Hematopoietic multipotent progenitor cell treated with erythropoietin and hydrocortisone succinate and interleukin-3 and kit ligand, for 8 days (in vitro differentiated cells): Measurements from ENCODE around the gene TTC33.
A peak's percentile ranks its signal among the peaks of the same experiment; 100 is the strongest.
"Not testable (repeated sequence)": the region's sequence is repeated elsewhere in the genome, so short reads cannot be mapped to it uniquely, and the experiment has no call there.

Experiments
- DNase-seq: peaks from one replicate; pipeline ENCODE4 v3.0.0-alpha.2; 2015

TTC33 gene

GRCh38 chr5:40716000-40716399, 39.8 kb downstream of the TTC33 start:
- no peak for DNase-seq

DNA sequence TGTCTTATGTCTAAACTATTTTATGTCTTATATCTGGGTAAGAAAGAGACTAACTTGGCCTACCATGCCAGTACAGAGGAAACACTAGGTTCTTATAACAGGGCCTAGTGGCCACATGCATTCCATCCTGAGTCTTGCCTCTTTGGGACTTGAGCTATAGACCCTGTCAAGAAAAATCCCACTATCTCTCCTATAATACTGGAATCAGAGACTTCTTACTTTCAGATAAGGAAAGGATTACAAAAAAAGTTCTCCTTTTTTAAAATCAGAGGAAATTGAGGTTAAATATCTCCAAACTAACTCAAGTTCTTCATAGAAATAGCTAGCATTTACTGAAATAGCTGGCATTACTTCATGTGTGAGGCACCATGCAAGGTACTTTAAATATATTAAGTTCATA, 41.8 kb downstream of the TTC33 start:
- DNase-seq: no peak

- DNase-seq: not testable (repeated sequence)
Observed at GRCh38 chr5:40710575-40710974, 45.2 kb downstream of the TTC33 start.

DNA sequence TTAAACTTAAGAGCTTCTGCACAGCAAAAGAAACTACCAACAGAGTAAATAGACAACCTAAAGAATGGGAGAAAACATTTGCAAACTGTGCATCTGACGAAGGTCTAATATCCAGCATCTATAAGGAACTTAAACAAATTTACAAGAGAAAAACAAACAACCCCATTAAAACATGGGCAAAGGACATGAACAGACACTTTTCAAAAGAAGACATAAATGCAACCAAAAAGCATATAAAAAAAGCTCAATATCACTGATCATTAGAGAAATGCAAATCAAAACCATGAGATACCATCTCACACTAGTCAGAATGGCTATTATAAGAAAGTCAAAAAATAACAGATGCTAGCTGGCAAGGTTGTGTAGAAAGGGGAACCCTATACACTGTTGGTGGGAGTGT, 50.3 kb downstream of the TTC33 start:
- DNase-seq: not testable (repeated sequence)

- DNase-seq: not testable (repeated sequence)
Observed at GRCh38 chr5:40702027-40702426, 53.7 kb downstream of the TTC33 start.

DNA sequence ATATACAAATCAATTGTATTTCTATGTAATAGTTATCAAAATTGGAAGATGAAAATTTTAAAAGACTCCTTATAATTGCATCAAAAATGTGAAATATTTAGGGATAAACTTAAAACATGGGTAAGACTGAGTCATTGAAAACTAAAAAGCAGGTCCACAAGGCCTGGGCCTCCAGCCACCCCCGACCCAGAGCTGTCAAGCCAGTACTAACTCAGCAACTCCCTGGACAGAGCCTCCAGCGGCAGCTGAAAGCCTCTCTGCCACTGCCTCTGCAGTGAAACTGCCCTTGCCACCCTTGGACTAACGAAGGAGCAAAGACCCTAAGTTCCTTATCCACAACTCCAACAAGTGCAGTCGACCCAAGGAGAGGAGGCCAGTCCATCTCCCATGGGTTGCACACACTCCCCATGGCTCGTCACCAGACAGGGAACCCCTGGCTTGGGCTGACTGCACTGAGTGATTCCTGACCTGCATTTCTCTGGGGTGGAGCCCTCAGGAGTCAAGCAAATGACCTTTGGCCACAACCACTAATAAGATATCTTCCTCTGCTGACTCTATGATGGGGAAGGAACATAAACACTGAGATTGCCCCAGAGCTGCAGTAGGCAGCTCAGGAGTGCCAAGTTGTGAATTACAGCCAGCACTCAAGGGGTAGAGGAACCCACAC, 55.5 kb downstream of the TTC33 start:
- DNase-seq: no peak

DNA sequence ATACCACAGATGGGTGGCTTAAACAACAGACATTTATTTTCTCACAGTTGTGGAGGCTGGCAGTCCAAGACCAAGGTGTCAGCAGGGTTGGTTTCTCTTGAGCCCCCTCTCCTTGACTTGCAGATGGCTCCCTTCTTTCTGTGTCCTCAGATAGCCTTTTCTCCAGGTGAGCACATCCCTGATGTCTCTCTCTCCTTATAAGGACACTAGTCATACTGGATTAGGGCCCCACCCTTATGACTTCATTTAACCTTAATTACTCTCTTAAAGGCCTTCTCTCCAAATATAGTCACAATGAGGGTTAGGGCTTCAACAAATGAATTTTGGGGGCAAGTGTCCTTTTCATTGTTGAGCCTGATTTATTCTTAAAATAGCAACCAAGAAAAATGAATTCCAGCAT, 61.3 kb downstream of the TTC33 start:
- DNase-seq: no peak

DNA sequence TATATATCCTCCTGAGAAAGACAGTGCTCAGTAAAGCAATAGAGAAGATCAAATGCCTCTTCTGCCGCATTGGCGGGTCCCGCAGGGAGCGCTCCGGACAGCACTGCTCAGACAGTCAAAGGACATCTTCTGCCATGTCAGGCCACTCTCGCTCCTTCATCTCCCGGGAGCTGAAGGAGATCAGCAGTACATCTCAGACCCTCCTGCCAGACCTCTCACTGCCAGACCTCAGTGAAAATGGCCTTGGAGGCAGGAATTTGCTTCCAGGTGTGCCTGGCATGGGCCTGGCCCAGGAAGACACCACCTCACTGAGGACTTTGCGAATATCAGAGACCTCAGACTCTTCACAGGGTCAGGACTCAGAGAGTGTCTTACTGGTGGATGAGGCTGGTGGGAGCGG, 63.9 kb downstream of the TTC33 start:
- DNase-seq: no peak

DNA sequence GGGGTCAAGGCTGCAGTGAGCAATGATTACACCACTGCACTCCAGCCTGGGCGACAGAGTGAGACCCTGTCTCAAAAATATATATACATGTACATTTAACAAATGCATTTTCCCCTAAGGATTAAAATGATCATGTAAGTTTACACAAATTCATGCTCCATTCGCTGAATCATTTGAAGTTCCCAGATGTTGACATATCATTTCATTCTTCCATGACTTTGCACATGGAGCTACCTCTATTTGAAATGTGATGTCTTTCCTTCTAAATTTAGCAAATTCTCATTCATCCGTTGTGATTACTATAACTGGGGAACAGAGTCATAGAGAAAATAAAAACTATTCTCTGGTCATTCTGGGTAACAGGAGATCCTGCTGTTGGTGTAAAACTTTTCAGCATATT, 65.5 kb downstream of the TTC33 start:
- DNase-seq: no peak

DNA sequence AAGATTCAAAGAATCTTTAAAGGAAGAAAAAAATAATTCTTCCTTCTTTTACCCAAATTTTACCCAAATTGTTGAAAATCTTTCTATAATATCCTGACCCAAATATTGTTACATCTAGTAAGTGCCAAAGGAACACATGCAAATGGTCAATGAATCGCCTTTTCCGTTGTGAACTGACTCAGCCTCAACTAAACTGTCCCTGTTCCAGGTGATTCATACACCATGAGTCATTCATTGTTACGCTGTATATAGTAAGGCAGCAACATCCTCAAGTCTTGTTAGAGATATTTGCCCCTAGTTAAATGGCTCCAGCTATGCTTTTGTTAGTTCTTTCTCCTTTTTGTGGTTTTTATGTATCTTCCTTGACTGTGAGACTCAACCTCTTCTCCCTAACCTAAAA, 66.3 kb downstream of the TTC33 start:
- peak; percentile 43 for DNase-seq

- DNase-seq: no peak
Observed at GRCh38 chr5:40688996-40689395, 66.8 kb downstream of the TTC33 start.

DNA sequence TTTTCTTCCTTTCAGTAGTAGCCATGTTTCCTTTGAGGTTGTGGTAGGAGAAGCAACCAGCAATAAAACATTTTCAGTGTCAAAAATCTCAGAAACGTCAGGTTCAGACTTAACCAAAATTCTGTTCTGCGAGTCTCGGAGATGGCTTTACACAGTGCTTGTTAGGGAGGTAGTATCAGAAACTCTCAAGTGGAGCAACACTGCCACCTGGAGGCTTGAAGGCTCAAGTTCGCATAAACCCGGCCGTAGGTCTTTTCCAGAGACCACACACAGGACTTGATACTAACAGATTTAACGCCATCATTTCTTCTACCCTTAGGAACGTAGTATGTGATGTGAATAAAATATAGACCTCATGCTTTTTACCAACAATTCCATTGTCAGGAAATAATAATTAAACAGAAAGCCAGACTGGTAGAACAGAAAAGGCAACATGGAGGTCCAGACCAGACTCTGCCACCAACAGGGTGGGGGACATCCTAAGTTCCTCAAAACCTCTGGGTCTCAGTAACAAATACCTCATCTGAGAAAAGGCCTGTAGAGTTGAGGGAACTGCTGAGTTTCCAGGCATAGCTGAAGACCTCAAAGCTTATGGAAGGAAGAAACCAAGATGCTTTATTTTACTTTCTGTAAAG, 67.5 kb downstream of the TTC33 start:
- DNase-seq: peak; percentile 86

- DNase-seq: no peak
Observed at GRCh38 chr5:40687321-40687720, 68.4 kb downstream of the TTC33 start.

GRCh38 chr5:40685976-40686486, 69.7 kb downstream of the TTC33 start:
- no peak for DNase-seq

DNA sequence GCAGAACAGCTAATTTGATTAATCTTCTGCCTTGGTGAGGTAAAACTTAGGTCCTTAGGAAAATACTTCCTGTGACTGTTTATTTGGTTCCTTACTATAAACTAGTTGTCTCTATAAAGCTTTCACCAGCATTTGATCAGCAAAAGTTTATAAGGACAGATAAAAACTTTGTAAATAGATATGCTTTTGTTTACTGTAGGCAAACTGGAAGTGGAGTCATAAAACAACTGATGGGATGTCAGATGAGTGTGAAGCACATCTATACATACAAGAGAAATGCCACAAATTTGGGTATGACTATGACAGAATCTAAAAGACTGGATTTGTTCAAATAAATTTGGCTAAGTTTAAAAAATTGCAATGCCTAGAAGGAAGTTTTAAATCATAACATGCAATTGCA, 70.6 kb downstream of the TTC33 start:
- DNase-seq: no peak

DNA sequence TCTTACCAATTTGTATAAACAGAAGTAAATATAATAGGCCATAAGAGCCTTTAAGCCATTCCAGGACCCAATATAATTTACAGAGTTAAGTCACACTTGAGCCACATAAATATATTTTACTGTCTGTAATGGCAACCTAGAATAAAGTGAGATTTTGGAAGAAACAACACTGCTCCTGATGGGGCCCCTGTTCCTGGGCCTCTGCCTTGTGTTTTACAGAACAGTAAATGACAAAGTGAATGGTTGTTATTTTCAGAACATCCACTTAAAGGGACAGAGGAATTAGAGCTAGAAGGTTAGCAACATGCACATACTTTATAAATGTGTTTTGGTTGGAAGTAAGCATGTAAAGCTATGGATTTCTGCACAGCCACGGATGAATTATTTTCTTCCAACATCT, 72.5 kb downstream of the TTC33 start:
- no peak for DNase-seq

- DNase-seq: no peak
Observed at GRCh38 chr5:40682154-40683017, 73.4 kb downstream of the TTC33 start.

GRCh38 chr5:40681363-40682153, 74.2 kb downstream of the TTC33 start:
- DNase-seq: no peak

- no peak for DNase-seq
Observed at GRCh38 chr5:40680741-40681362, 74.9 kb downstream of the TTC33 start.

DNA sequence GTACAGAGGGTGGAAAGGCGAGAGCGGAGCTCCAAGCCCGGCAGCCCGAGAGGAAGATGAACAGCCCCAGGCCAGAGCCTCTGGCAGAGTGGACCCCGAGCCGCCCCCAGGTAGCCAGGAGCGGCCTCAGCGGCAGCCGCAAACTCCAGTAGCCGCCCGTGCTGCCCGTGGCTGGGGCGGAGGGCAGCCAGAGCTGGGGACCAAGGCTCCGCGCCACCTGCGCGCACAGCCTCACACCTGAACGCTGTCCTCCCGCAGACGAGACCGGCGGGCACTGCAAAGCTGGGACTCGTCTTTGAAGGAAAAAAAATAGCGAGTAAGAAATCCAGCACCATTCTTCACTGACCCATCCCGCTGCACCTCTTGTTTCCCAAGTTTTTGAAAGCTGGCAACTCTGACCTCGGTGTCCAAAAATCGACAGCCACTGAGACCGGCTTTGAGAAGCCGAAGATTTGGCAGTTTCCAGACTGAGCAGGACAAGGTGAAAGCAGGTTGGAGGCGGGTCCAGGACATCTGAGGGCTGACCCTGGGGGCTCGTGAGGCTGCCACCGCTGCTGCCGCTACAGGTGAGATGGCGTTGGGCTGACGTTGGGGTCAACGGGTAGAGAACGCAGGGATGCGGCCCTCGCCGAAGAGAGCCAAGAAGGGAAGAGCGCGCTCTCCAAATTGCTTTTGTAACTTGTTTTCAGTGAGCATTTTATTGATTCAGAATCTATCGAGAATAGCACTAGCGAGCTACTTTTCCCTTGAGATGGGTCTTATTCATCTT, 75.7 kb downstream of the TTC33 start, which contains the start of gene PTGER4:
Gene PTGER4 (plus strand): TSS at position 3 of the 769 bp plus-strand sequence. CDS start 1,079 bp downstream, outside the sequence.
- no peak for DNase-seq

DNA sequence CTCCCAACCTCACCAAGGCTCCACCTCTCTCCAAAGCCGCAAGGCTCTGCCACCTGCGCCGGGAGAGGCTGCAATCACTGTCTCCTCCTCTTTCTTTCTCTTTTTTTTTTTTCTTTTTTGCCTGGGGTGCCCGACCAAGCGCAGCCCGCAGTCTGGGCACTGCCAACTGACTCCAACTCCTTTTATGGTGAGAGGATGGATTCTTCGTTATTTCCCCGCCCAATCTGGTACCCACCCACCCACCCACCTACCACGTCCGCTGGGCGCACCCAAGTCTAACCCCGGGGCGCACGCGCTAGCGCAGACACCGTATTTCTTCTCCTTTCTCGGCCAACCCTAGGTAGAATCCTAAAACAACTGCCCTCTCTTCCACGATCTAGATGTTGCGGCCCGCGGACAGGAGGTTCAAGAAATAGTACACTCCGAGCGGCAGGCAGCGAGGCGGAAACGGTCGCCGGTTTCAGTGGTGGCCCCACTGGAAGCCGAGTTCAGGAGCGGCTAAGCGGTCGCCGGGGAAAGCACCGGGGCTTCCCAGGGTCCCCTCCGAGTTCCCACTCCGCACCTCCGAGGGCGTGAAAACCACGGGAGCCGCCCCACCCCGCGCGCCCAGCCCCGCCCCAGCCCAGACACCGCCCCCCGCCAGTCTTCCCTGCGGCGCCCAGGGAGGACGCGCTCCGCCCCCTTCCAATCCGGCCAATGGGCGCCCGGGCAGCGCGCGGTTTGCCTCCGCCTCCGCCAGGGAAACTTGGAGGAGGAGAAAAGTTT, 76.4 kb downstream of the TTC33 start:
- peak; percentile 76 for DNase-seq
